K562 (cell line): ENCODE measurements around the gene CHD2. TPM values are rescaled to one million over a fixed set of nuclear protein-coding genes. Genes with fewer than 3 reads are reported as not detected.
A peak's percentile ranks its signal among the peaks of the same experiment; 100 is the strongest.

Experiments used
- ATAC-seq: fragments of 200-7000 bp; cut with Tn5 transposase; 3 replicates; pipeline ENCODE4 v1.9.1; 2020; ENCODE audit warnings: moderate library complexity
- BruUV-seq: library from RNA; stranded (reverse); fragments of 400-500 nt; replicated peaks from 2 replicates; lab custom pipeline; 2021; lab: Mats Ljungman, UMichigan
- CTCF ChIA-PET: fragments of 300-600 bp; formaldehyde crosslinking; extraction: SDS; loops from one replicate; lab custom pipeline; 2021; ENCODE audit warnings: low intra/inter-chr PET ratio; lab: Yijun Ruan, JAX
- POLR2A ChIA-PET: fragments of 300-600, 350-650 bp; sonication (Branson Sonifier 250); formaldehyde crosslinking; extraction: SDS; loops from one replicate; lab custom pipeline; 2021; ENCODE audit warnings: antibody characterized with exemption, inconsistent platforms; lab: Yijun Ruan, JAX
- DNase-seq, 4 experiments: peaks; one replicate each; pipeline versions ENCODE4 v3.0.0 to v3.0.0-alpha.2; 2011 to 2018; ENCODE audit warnings: low spot score in 3 of 4, mixed read lengths in 3 of 4; ENCODE audit errors: extremely low read depth in 1 of 4
- FAIRE-seq: peaks from 2 replicates; lab custom pipeline; 2011; peaks lifted over from hg19 to GRCh38; lab: Jason Lieb, UNC
- H2AFZ ChIP-seq: 2 replicates; pipeline ENCODE4 v1.6.0; 2011; ENCODE audit warnings: low read depth, low read length, control low read depth, inconsistent platforms
- H3K27ac ChIP-seq: fragments of 200-600 bp; 3 replicates; pipeline ENCODE4 v1.8.0; 2011; ENCODE audit warnings: low read depth, mild to moderate bottlenecking, control low read depth, inconsistent platforms, low read length, moderate library complexity, mixed read lengths; ENCODE audit errors: extremely low read depth
- H3K27me3 ChIP-seq, 2 experiments: fragments of 300-600 bp in 1 of 2; 2 replicates in 1 of 2; 3 replicates in 1 of 2; pipeline versions ENCODE4 v1.6.0 to v1.8.0; 2011; ENCODE audit warnings: inconsistent platforms in 2 of 2, low read length in 2 of 2, mild to moderate bottlenecking in 1 of 2, mixed read lengths in 1 of 2, moderate library complexity in 1 of 2; ENCODE audit not compliant: control insufficient read depth in 2 of 2, insufficient read depth in 2 of 2
- H3K36me3 ChIP-seq: fragments of 300-600 bp; 3 replicates; pipeline ENCODE4 v1.8.0; 2011; ENCODE audit warnings: mild to moderate bottlenecking, low read length, inconsistent platforms; ENCODE audit not compliant: control insufficient read depth, insufficient read depth
- H3K4me1 ChIP-seq, 2 experiments: fragments of 200-600 bp in 1 of 2; replicated peaks in 1 of 2; 2 replicates in 1 of 2; 3 replicates in 1 of 2; pipeline versions ENCODE4 v1.5.1 to v1.8.0; 2011; ENCODE audit warnings: inconsistent platforms in 2 of 2, low read length in 2 of 2, mild to moderate bottlenecking in 1 of 2, mixed read lengths in 1 of 2, moderate library complexity in 1 of 2; ENCODE audit not compliant: control insufficient read depth in 2 of 2, insufficient read depth in 2 of 2
- H3K4me2 ChIP-seq: 2 replicates; pipeline ENCODE4 v1.6.1; 2011; ENCODE audit warnings: low read length, control low read depth, inconsistent platforms, mixed read lengths; ENCODE audit not compliant: insufficient read depth
- H3K4me3 ChIP-seq: fragments of 200-600 bp; sonication (generic), shearing (Covaris generic); 2 replicates; pipeline ENCODE4 v1.5.1; 2016; ENCODE audit warnings: control low read depth, inconsistent platforms
- H3K79me2 ChIP-seq: fragments of 200-600 bp; 3 replicates; pipeline ENCODE4 v1.8.0; 2011; ENCODE audit warnings: low read length, inconsistent platforms; ENCODE audit not compliant: control insufficient read depth, insufficient read depth
- H3K9ac ChIP-seq, 2 experiments: 2 replicates each; pipeline versions ENCODE4 v1.6.0 to v1.6.1; 2011; ENCODE audit warnings: low read depth in 2 of 2, low read length in 2 of 2, control low read depth in 1 of 2, inconsistent platforms in 1 of 2, mild to moderate bottlenecking in 1 of 2, mixed read lengths in 1 of 2; ENCODE audit not compliant: insufficient read depth in 1 of 2
- H3K9me1 ChIP-seq: one replicate; pipeline ENCODE4 v1.6.0; 2011; ENCODE audit warnings: inconsistent platforms, mild to moderate bottlenecking, low read length, moderate library complexity; ENCODE audit not compliant: control insufficient read depth, insufficient read depth
- H3K9me3 ChIP-seq: replicated peaks from 2 replicates; pipeline ENCODE4 v1.5.1; 2011; ENCODE audit warnings: low read depth, low read length, inconsistent platforms; ENCODE audit not compliant: control insufficient read depth, insufficient read depth
- H4K20me1 ChIP-seq: replicated peaks from 2 replicates; pipeline ENCODE4 v1.6.1; 2011; ENCODE audit warnings: low read length, inconsistent platforms, mixed read lengths; ENCODE audit not compliant: control insufficient read depth, insufficient read depth
- ARNT ChIP-seq, 2 experiments: fragments of 450-650 bp; IDR thresholded peaks; 2 replicates each; pipeline ENCODE4 v1.6.1; 2016; ENCODE audit warnings: mild to moderate bottlenecking in 1 of 2
- ASH1L ChIP-seq: fragments of 450-650 bp; IDR thresholded peaks from 2 replicates; pipeline ENCODE4 v1.6.1; 2018; ENCODE audit warnings: borderline replicate concordance, mild to moderate bottlenecking, low read depth; ENCODE audit not compliant: partially characterized antibody
- CBX5 ChIP-seq: IDR thresholded peaks from 2 replicates; pipeline ENCODE4 v1.6.1; 2014; ENCODE audit warnings: low read depth, borderline replicate concordance
- KDM4B ChIP-seq, 2 experiments: fragments of 450-650 bp in 1 of 2; sonication (generic) in 1 of 2; IDR thresholded peaks; 2 replicates each; pipeline ENCODE4 v1.6.1; 2016 to 2017; ENCODE audit warnings: borderline replicate concordance in 2 of 2, antibody characterized with exemption in 1 of 2, low read depth in 1 of 2, mild to moderate bottlenecking in 1 of 2
- PHF20 ChIP-seq: fragments of 450-650 bp; IDR thresholded peaks from 2 replicates; pipeline ENCODE4 v1.6.1; 2018; ENCODE audit not compliant: partially characterized antibody
- PTBP1 ChIP-seq: fragments of 200-400 bp; formaldehyde crosslinking; IDR thresholded peaks from 2 replicates; pipeline ENCODE4 v1.6.1; 2017; ENCODE audit warnings: low read depth, low read length
- RBBP5 ChIP-seq: fragments of 200-600 bp; sonication (generic); IDR thresholded peaks from 2 replicates; pipeline ENCODE4 v1.6.1; 2012; ENCODE audit warnings: borderline replicate concordance, mild to moderate bottlenecking, low read length, control low read depth, inconsistent platforms; ENCODE audit not compliant: insufficient read depth, poor library complexity, severe bottlenecking
- RBM17 ChIP-seq: fragments of 200-400 bp; formaldehyde crosslinking; IDR thresholded peaks from 2 replicates; pipeline ENCODE4 v1.6.1; 2017; ENCODE audit warnings: low read depth, mild to moderate bottlenecking, low read length, borderline replicate concordance
- U2AF1 ChIP-seq: fragments of 200-400 bp; formaldehyde crosslinking; optimal IDR thresholded peaks from 2 replicates; pipeline ENCODE3; 2017; ENCODE audit warnings: mild to moderate bottlenecking, low read depth, low read length, moderate library complexity
- ZNF184 ChIP-seq: sonication (generic); formaldehyde crosslinking; IDR thresholded peaks from 2 replicates; pipeline ENCODE4 v1.5.0; 2020; ENCODE audit warnings: missing genetic modification reagents
- ZSCAN32 ChIP-seq: fragments of 450-650 bp; formaldehyde crosslinking; IDR thresholded peaks from 2 replicates; pipeline ENCODE4 v1.4.0; 2020; ENCODE audit warnings: mild to moderate bottlenecking, moderate library complexity
- WGBS: fragments of 100-300 bp; shearing (Covaris generic); methylation state at CpG from one replicate; pipeline ENCODE4 v1.1.6; 2016; ENCODE audit warnings: low coverage, mixed read lengths; ENCODE audit not compliant: insufficient coverage; ENCODE audit errors: missing lambda C conversion rate; 5-methylcytosine and 5-hydroxymethylcytosine counted together
- in situ Hi-C: fragments of 300-500 bp; cut with MboI; formaldehyde crosslinking; loops from 4 replicates; pipeline ENCODE4 v1.15.0; 2018; ENCODE audit warnings: inconsistent platforms, mixed read lengths
- intact Hi-C: fragments of 100-400 bp; cut with micrococcal nuclease; formaldehyde crosslinking; loops from 2 replicates; pipeline ENCODE4 v1.14.2; 2022
- polyA plus RNA-seq, 8 experiments: library from polyadenylated mRNA; depleted of rRNA in 4 of 8; stranded (reverse) in 5 of 8; unstranded in 3 of 8; fragments of >200 nt; fragmentation: Nextera tagmentation in 2 of 8; fragmentation: Illumina TruSeq in 1 of 8; extraction: Ambion mirVana in 2 of 8; extraction: Trizol in 1 of 8; gene quantifications; 2 replicates each; pipeline versions ENCODE4 v1.2.1 to v1.2.3, GENCODE V29; 2011 to 2014; ENCODE audit warnings: inconsistent platforms in 1 of 8, missing spikeins in 1 of 8
- total RNA-seq, 7 experiments: library from RNA; depleted of rRNA in 6 of 7; stranded (reverse); fragments of >200 nt in 6 of 7; fragmentation: Illumina TruSeq in 2 of 7; extraction: Trizol in 2 of 7; gene quantifications; 2 replicates each; pipeline versions ENCODE4 v1.2.1 to v1.2.3, GENCODE V29; 2011 to 2021; ENCODE audit warnings: low replicate concordance in 1 of 7

The CHD2 gene
- total and polyA plus RNA-seq, 9 of the 15 experiments (the other 6 are each of a cell fraction or from before 2014, with no cell fraction given): 38.9 to 70.8 (median 56.2) TPM

DNA sequence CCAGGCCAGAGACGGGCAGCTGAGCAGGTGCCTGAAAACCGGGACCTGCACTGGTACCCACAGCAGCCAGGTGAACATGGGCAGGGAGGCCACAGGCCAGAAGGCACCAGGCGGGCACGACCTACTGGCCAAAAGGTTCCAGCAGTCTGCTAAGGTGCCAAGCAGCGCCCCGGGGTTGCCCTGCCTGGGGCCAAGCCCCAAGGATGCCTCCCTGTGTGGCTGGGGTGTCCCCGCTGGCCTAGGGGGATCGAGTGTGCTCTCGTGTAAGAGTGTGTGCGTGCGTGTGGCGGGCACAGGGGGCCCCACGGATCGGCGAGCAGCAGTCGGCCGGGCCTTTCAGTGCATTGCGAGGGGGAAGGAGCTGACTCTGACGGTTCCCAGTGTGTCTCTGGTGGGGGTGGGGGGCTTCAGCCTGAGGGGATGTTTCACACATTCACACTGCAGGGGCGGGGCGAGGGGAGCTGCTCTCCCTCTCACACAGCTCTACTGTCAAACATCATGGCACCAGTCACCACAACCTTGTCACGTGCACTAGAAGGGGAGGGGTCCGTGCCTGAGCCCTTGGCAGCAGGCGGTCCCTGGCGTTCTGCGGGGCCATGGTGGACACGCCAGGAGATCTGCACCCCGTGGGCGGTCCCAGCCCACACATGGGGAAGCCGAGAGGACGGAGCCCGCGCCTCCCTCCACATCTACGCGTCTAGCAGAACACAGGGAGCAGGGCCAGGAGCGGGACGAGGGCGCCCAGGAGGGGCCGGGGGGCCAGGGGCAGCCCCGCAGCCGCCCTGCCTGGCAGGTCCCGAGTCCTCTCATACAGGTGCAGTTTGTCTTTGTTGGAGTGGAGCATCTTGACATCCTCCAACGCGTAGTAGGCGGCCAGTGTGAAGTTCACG is 144.4 kb downstream of the CHD2 start:
- H2AFZ ChIP-seq: no peak overlapping the region
- peak; percentile 4; the same call in 1 of the 3 replicates for ATAC-seq
- TF ChIP-seq RBBP5: no peak
- TF ChIP-seq ZSCAN32 (CRISPR knock-in tag): no peak
- no peak for TF ChIP-seq ARNT (IDR thresholded peaks at IDR 0.05)
- no peak for TF ChIP-seq ZNF184 (CRISPR knock-in tag)
- no peak for TF ChIP-seq ASH1L
- no peak for TF ChIP-seq U2AF1
- no peak for TF ChIP-seq PHF20
- no peak for TF ChIP-seq RBM17
- no peak for TF ChIP-seq PTBP1
- no peak for TF ChIP-seq CBX5
- TF ChIP-seq KDM4B (IDR thresholded peaks at IDR 0.05; ENCODE audit: borderline replicate concordance in 2 of 2, low read depth in 1 of 2): no peak
- ChIA-PET POLR2A (interaction anchor here (0.6 to 2.2 kb wide), 2 partner anchors 15 to 1023 kb away, joined by 3 to 5 read pairs; no protein-coding TSS in a partner anchor), CTCF (no interaction called here)
- H3K79me2 ChIP-seq: no peaks in the 10 kb centered on the region
- in situ Hi-C loops (loop anchor here (25.0 kb wide), 1 partner anchor 1268 kb away; no protein-coding TSS in a partner anchor), intact Hi-C loops (no loop called here)
- FAIRE-seq: no peak
- no peak for DNase-seq
- BruUV-seq: no TSS peak
- H3K9me1 ChIP-seq: no peaks in the 10 kb centered on the region
- no peaks in the 10 kb centered on the region for H3K36me3 ChIP-seq
- no peaks in the 10 kb centered on the region for H3K9me3 ChIP-seq
- H3K9ac ChIP-seq: no peak overlapping the region
- H3K27ac ChIP-seq: no peak overlapping the region
- peaks cover 24 to 73% of the 10 kb centered on the region in 2 experiments; a peak in 4 of 5 replicates for H3K27me3 ChIP-seq
- H3K4me2 ChIP-seq: no peak overlapping the region
- WGBS: 5% methylated on average over 44 of the region's 46 CpGs
- no peak overlapping the region for H3K4me3 ChIP-seq
- peaks cover 0 to 25% of the 10 kb centered on the region in 2 experiments; a peak in 2 of 5 replicates for H3K4me1 ChIP-seq
- 0 out of 2 replicates have a peak, but pooled peaks cover 9% of the 10 kb centered on the region for H4K20me1 ChIP-seq
